ENCODE measurements around the gene TCP1. TPM values are rescaled to one million over a fixed set of nuclear protein-coding genes. Genes with fewer than 3 reads are reported as not detected.
"Not testable (repeated sequence)": the region's sequence is repeated elsewhere in the genome, so short reads cannot be mapped to it uniquely, and the experiment has no call there.

Gene TCP1
- total and polyA plus RNA-seq, 4 donors = 105 to 146 (median 113) TPM

DNA sequence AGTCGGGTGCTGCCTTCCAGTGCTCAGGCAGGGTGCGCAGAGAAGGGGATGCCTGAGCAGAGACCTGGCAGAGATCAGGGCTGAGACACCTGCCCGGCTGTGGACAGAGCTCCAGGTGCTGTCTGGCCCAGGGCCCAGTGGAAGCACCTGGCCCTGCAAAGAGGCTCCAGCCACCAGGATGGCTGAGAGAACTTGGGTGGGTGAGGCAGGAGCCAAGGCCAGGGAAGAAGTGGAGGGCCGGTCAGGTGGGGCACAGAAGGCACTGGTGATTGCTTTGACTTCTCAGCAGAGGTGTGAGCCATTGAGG is 41.9 kb upstream of the TCP1 start:
- WGBS, 2 donors = 89 to 92% methylated on average over 4 of the region's 4 CpGs
- intact Hi-C loops (cut with DNase I) = loop anchor here in 1 of 2 donors (5.0 kb wide), 1 partner anchor 39 kb away; the partner anchor contains the start of gene MRPL18
- Histone ChIP-seq H3K4me3 (ENCODE audit: low read length in 2 of 2) (no peak overlapping the region), H3K36me3 (ENCODE audit: control insufficient read depth in 1 of 2, insufficient read depth in 2 of 2, low read length in 1 of 2) (no peaks in the 10 kb centered on the region), H3K27me3 (ENCODE audit: control insufficient read depth in 1 of 2, insufficient read depth in 2 of 2, low read length in 1 of 2) (no peaks in the 10 kb centered on the region), H3K27ac (ENCODE audit: low read depth in 1 of 2, low read length in 2 of 2) (no peak overlapping the region), H3K4me1 (ENCODE audit: control insufficient read depth in 1 of 2, insufficient read depth in 2 of 2, low read length in 2 of 2) (peaks cover 0 to 4% of the 10 kb centered on the region in 2 donors), H3K9me3 (ENCODE audit: control insufficient read depth, low read length) (no peaks in the 10 kb centered on the region)
- ATAC-seq (ENCODE audit: low FRiP score) (no peak), DNase-seq (no peak)

DNA sequence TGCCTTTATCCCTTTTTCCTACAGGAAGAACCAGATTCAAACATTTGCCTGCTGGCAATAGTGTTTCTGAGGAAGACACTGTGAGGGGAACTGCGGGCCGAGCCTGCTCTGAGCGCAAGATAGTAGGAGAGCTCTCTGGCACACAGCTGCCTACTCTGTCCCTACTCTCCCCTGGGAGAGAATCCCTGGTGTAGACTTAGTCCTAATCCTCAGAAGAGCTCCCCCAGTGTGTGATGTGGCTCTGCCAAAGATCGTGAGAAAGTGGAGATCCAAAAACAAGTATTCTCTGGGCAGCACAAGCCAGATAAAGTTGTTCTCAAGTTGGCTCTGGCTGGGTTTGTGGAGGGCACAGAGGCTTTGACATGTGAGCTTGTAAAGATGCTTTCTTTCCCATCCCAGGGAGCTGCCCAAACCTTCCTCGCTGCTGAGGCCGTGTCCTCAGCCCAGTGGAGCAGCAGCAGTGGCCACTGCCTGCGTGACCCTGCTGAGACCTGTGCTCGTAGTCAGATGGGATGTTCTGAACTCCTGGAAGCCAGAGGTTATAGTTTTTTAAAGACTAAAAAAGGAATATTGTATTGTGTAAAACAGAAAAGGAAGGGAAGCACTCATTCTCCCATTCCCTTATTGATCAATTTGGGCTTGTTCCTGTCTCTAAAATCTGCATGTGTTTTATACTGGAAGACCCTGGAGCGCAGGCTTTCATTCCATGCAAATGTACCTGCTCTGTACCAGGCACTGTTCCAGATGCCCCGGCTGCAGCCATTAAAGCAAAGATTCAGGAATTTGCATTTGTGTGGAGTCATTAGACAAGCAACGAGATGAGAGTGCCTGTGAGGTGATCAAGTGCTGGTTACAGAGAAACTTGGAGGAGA is 41.3 kb upstream of the TCP1 start:
- H3K36me3 ChIP-seq (ENCODE audit: control insufficient read depth in 1 of 2, insufficient read depth in 2 of 2, low read length in 1 of 2) = no peaks in the 10 kb centered on the region
- H3K4me1 ChIP-seq (ENCODE audit: control insufficient read depth in 1 of 2, insufficient read depth in 2 of 2, low read length in 2 of 2) = peaks cover 0 to 4% of the 10 kb centered on the region in 2 donors
- no peak for ATAC-seq (ENCODE audit: low FRiP score)
- WGBS, 2 donors = 42 to 64% methylated on average over 11 of the region's 11 CpGs
- intact Hi-C loops (cut with DNase I) = loop anchor here in 1 of 2 donors (5.0 kb wide), 1 partner anchor 38 kb away; the partner anchor contains the start of gene MRPL18
- H3K27ac ChIP-seq (ENCODE audit: low read depth in 1 of 2, low read length in 2 of 2) = no peak overlapping the region
- no peaks in the 10 kb centered on the region for H3K9me3 ChIP-seq (ENCODE audit: control insufficient read depth, low read length)
- H3K4me3 ChIP-seq (ENCODE audit: low read length in 2 of 2) = no peak overlapping the region
- no peaks in the 10 kb centered on the region for H3K27me3 ChIP-seq (ENCODE audit: control insufficient read depth in 1 of 2, insufficient read depth in 2 of 2, low read length in 1 of 2)
- DNase-seq = no peak

DNA sequence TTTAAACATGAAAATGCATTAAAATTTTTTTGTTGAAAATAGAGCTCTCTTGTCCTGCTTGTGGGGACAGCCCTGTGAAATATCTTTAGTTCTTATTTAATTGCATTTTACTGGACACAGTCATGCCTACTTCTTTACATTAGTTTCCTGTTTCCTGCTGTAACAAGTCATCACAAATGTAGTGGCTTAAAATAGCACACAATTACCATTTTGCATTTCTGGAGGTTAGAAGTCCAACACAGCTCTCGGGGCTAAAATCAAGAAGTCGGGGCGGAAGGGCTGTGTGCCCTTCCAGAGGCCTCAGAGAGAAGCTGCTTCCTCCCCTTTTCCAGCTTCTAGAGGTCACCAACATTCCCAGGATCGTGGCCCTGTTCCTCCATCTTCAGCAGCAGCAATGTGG is 40.1 kb upstream of the TCP1 start:
- H3K9me3 ChIP-seq (ENCODE audit: control insufficient read depth, low read length) = no peaks in the 10 kb centered on the region
- H3K27ac ChIP-seq (ENCODE audit: low read depth in 1 of 2, low read length in 2 of 2) = no peak overlapping the region
- DNase-seq (no peak), ATAC-seq (ENCODE audit: low FRiP score) (no peak)
- no peaks in the 10 kb centered on the region for H3K36me3 ChIP-seq (ENCODE audit: control insufficient read depth in 1 of 2, insufficient read depth in 2 of 2, low read length in 1 of 2)
- WGBS, 2 donors = 93 to 95% methylated on average over 4 of the region's 4 CpGs
- no peaks in the 10 kb centered on the region for H3K4me1 ChIP-seq (ENCODE audit: control insufficient read depth in 1 of 2, insufficient read depth in 2 of 2, low read length in 2 of 2)
- no peaks in the 10 kb centered on the region for H3K27me3 ChIP-seq (ENCODE audit: control insufficient read depth in 1 of 2, insufficient read depth in 2 of 2, low read length in 1 of 2)
- intact Hi-C loops (cut with DNase I) = no loop called here
- no peak overlapping the region for H3K4me3 ChIP-seq (ENCODE audit: low read length in 2 of 2)

DNA sequence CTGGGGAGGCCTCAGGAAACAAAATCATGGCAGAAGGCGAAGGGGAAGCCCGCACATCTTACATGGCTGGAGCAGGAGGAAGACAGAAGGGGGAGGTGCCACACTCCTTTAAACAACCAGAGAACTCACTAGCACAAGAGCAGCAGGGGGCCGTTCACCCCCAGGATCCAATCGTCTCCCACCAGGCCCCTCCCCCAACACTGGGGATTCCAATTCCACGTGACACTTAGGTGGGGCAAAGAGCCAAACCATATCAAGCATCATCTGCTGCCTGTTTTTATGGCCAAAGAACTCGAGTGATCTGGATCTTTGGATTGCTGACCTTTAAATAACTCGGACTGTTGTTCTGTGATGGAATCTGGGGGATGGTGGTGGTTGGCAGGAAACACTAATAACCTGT is 38.7 kb upstream of the TCP1 start:
- WGBS, 2 donors = 60 to 63% methylated on average over 7 of the region's 7 CpGs
- H3K9me3 ChIP-seq (ENCODE audit: control insufficient read depth, low read length) = no peaks in the 10 kb centered on the region

DNA sequence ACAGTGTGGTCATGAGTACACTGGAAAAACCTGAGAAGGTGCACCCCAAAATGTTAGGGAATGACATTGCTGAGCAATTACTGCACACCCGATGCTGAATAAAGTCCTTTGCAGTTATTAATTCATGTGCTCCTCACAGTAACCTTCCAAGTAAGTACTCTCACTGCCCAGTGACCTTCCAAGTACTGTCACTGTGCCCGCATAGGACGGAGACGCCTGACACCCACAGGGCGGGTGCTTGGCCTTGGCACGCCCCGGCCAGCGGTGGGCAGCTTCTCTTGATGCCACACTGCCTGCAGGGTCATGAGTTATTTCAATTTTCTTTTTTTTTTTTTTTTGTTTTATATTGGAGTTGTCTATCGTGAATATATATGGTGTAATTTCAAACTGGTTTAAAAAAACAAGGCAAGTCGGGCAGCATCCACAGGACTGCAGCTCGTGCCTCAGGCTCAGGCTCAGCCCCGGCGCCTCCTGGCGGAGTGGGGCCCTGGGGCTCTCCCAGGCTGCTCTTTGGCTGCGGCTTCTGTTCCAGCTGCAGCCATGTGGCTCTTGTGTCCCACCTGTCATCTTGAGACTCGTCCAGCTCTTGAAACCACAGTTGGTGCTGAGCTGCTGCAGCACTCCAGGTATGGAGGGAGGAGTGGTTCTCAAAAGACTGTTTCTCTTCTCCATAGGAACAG is 37.7 kb upstream of the TCP1 start:
- Histone ChIP-seq H3K27ac (ENCODE audit: low read depth in 1 of 2, low read length in 2 of 2) (no peak overlapping the region), H3K36me3 (ENCODE audit: control insufficient read depth in 1 of 2, insufficient read depth in 2 of 2, low read length in 1 of 2) (no peaks in the 10 kb centered on the region), H3K4me3 (ENCODE audit: low read length in 2 of 2) (no peak overlapping the region), H3K9me3 (ENCODE audit: control insufficient read depth, low read length) (no peaks in the 10 kb centered on the region), H3K27me3 (ENCODE audit: control insufficient read depth in 1 of 2, insufficient read depth in 2 of 2, low read length in 1 of 2) (no peaks in the 10 kb centered on the region), H3K4me1 (ENCODE audit: control insufficient read depth in 1 of 2, insufficient read depth in 2 of 2, low read length in 2 of 2) (no peaks in the 10 kb centered on the region)
- 92 to 94% methylated on average over 16 of the region's 16 CpGs for whole genome bisulfite sequencing, 2 donors
- intact Hi-C loops (cut with DNase I) = no loop called here
- no peak for ATAC-seq (ENCODE audit: low FRiP score)
- DNase-seq = no peak

More for the DNA sequence above, 38.7 kb upstream of the TCP1 start:
- DNase-seq = no peak
- no peak overlapping the region for H3K27ac ChIP-seq (ENCODE audit: low read depth in 1 of 2, low read length in 2 of 2)
- H3K27me3 ChIP-seq (ENCODE audit: control insufficient read depth in 1 of 2, insufficient read depth in 2 of 2, low read length in 1 of 2) = no peaks in the 10 kb centered on the region
- intact Hi-C loops (cut with DNase I) = no loop called here
- H3K36me3 ChIP-seq (ENCODE audit: control insufficient read depth in 1 of 2, insufficient read depth in 2 of 2, low read length in 1 of 2) = no peaks in the 10 kb centered on the region
- H3K4me1 ChIP-seq (ENCODE audit: control insufficient read depth in 1 of 2, insufficient read depth in 2 of 2, low read length in 2 of 2) = no peaks in the 10 kb centered on the region
- H3K4me3 ChIP-seq (ENCODE audit: low read length in 2 of 2) = no peak overlapping the region
- no peak for ATAC-seq (ENCODE audit: low FRiP score)

DNA sequence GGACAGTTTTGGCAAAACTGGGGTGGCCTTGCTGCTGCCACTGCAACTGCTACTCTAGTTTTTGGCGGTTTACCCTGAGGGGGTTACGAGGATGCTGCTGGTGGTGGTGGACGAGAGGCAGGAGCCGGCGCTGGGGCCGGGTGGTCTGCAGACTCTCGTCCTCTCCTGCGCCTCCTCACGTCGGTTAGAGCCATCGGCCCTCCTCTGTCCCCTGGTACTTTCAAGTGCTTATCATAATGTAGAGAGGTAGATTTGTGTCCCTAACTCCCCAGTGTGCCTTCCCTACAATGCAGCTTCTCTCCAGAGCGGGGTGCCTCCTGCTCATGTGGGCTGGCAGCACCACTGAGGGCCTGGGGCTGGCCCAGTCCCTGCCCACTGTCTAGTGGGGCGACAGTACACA is 36.6 kb upstream of the TCP1 start:
- H3K9me3 ChIP-seq (ENCODE audit: control insufficient read depth, low read length) = no peaks in the 10 kb centered on the region
- H3K36me3 ChIP-seq (ENCODE audit: control insufficient read depth in 1 of 2, insufficient read depth in 2 of 2, low read length in 1 of 2) = no peaks in the 10 kb centered on the region
- no peak overlapping the region for H3K27ac ChIP-seq (ENCODE audit: low read depth in 1 of 2, low read length in 2 of 2)
- no peaks in the 10 kb centered on the region for H3K27me3 ChIP-seq (ENCODE audit: control insufficient read depth in 1 of 2, insufficient read depth in 2 of 2, low read length in 1 of 2)
- intact Hi-C loops (cut with DNase I) = no loop called here
- H3K4me3 ChIP-seq (ENCODE audit: low read length in 2 of 2) = no peak overlapping the region
- ATAC-seq (ENCODE audit: low FRiP score) (no peak), DNase-seq (no peak)
- H3K4me1 ChIP-seq (ENCODE audit: control insufficient read depth in 1 of 2, insufficient read depth in 2 of 2, low read length in 2 of 2) = no peaks in the 10 kb centered on the region
- 94 to 97% methylated on average over 13 of the region's 13 CpGs for WGBS, 2 donors

DNA sequence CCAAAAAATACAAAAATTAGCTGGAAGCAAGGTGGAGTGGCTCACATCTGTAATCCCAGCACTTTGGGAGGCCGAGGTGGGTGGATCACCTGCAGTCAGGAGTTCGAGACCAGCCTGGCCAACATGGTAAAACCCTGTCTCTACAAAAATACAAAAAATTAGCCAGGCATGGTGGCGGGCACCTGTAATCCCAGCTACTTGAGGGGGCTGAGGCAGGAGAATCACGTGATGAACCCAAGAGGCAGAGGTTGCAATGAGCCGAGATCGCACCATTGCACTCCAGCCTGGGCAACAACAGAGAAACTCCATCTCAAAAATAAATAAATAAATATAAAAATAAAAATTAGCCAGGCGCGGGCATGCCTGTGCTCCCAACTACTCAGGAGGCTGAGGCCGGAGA is 35.3 kb upstream of the TCP1 start:
- H3K9me3 ChIP-seq (ENCODE audit: control insufficient read depth, low read length); ATAC-seq (ENCODE audit: low FRiP score); H3K36me3 ChIP-seq (ENCODE audit: control insufficient read depth in 1 of 2, insufficient read depth in 2 of 2, low read length in 1 of 2); intact Hi-C loops (cut with DNase I); H3K27ac ChIP-seq (ENCODE audit: low read depth in 1 of 2, low read length in 2 of 2); H3K27me3 ChIP-seq (ENCODE audit: control insufficient read depth in 1 of 2, insufficient read depth in 2 of 2, low read length in 1 of 2); H3K4me1 ChIP-seq (ENCODE audit: control insufficient read depth in 1 of 2, insufficient read depth in 2 of 2, low read length in 2 of 2); DNase-seq; H3K4me3 ChIP-seq (ENCODE audit: low read length in 2 of 2): not testable (repeated sequence)
- 96% methylated on average over 9 of the region's 9 CpGs for WGBS, 2 donors

DNA sequence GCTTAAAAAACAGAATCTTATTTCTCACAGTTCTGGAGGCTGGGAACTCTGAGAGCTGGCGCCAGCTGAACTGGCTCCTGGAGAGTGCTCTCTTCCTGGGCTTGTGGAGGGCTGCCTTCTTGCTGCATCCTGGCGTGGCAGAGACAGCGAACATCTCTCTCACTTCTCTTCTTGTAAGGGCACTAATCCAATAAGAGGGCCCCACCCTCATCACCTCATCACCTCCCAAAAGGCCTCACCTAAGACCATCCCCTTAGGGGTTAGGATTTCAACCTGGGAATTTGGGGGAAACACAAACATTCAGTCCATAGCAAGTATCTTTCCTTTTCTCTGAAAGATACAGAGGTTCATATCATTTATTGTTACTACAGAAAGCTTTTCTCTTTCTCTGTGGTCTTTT is 34.6 kb upstream of the TCP1 start:
- 97 to 98% methylated on average over 3 of the region's 3 CpGs for whole genome bisulfite sequencing, 2 donors
- Histone ChIP-seq H3K4me1 (ENCODE audit: control insufficient read depth in 1 of 2, insufficient read depth in 2 of 2, low read length in 2 of 2) (no peaks in the 10 kb centered on the region), H3K4me3 (ENCODE audit: low read length in 2 of 2) (no peak overlapping the region), H3K27ac (ENCODE audit: low read depth in 1 of 2, low read length in 2 of 2) (no peak overlapping the region), H3K9me3 (ENCODE audit: control insufficient read depth, low read length) (no peaks in the 10 kb centered on the region), H3K27me3 (ENCODE audit: control insufficient read depth in 1 of 2, insufficient read depth in 2 of 2, low read length in 1 of 2) (no peaks in the 10 kb centered on the region), H3K36me3 (ENCODE audit: control insufficient read depth in 1 of 2, insufficient read depth in 2 of 2, low read length in 1 of 2) (no peaks in the 10 kb centered on the region)
- DNase-seq (no peak), ATAC-seq (ENCODE audit: low FRiP score) (no peak)
- intact Hi-C loops (cut with DNase I) = no loop called here

DNA sequence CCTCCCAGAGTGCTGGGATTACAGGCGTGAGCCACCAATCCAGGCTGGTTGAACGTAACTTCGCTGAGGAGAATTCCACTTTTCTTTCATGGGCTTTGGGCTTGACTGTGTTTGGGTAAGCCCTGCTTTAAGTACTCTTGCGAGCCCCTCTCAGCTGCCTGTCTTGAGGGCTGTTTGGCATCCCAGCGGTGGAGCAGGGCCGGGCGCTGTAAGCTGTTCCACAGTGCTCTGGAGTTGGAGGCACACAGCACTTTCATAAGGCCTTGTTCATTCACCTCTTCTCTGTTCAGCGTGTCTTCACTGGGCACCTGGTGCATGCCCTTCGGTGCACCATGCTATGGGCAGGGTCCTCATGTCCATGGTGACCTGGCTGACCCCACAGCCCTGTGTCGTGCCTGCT is 32.3 kb upstream of the TCP1 start:
- Histone ChIP-seq H3K9me3 (ENCODE audit: control insufficient read depth, low read length) (no peaks in the 10 kb centered on the region), H3K4me3 (ENCODE audit: low read length in 2 of 2) (no peak overlapping the region), H3K4me1 (ENCODE audit: control insufficient read depth in 1 of 2, insufficient read depth in 2 of 2, low read length in 2 of 2) (no peaks in the 10 kb centered on the region), H3K36me3 (ENCODE audit: control insufficient read depth in 1 of 2, insufficient read depth in 2 of 2, low read length in 1 of 2) (no peaks in the 10 kb centered on the region), H3K27ac (ENCODE audit: low read depth in 1 of 2, low read length in 2 of 2) (no peak overlapping the region), H3K27me3 (ENCODE audit: control insufficient read depth in 1 of 2, insufficient read depth in 2 of 2, low read length in 1 of 2) (no peaks in the 10 kb centered on the region)
- ATAC-seq (ENCODE audit: low FRiP score) (no peak), DNase-seq (no peak)
- intact Hi-C loops (cut with DNase I) = no loop called here
- WGBS, 2 donors = 90 to 94% methylated on average over 10 of the region's 10 CpGs

Data from aorta (tissue), 5 donors.